Lower leg skin (tissue), 3 donors: ENCODE measurements around the gene UNC5A.

Experiments used
- CTCF ChIP-seq, 3 donors: fragments of 450-650 bp; IDR thresholded peaks; one replicate each; pipeline ENCODE4 v1.5.1; 2016; ENCODE audit warnings: antibody characterized with exemption in 3 of 3, mild to moderate bottlenecking in 3 of 3, moderate library complexity in 2 of 3
- POLR2A ChIP-seq, 2 donors: fragments of 450-650 bp; IDR thresholded peaks; one replicate each; pipeline ENCODE4 v1.6.1; 2016 to 2017; ENCODE audit warnings: antibody characterized with exemption in 2 of 2, mild to moderate bottlenecking in 1 of 2, moderate library complexity in 1 of 2

GRCh38 chr5:176849611-176850227 lies 39.4 kb downstream of the UNC5A start:
- TF ChIP-seq CTCF (IDR thresholded peaks at IDR 0.05) (no peak), POLR2A (IDR thresholded peaks at IDR 0.05) (no peak)
